CD14-positive monocyte (primary cell): ENCODE data around the gene CALHM5. TPM values are rescaled to one million over a fixed set of nuclear protein-coding genes. Genes with fewer than 3 reads are reported as not detected.

ENCODE experiments used
- DNase-seq, 3 donors: peaks; one replicate each; pipeline ENCODE4 v3.0.0-alpha.2; 2011 to 2022
- H2AFZ ChIP-seq: 2 replicates; pipeline ENCODE4 v1.6.0; 2012; ENCODE audit warnings: mild to moderate bottlenecking, low read depth, low read length, inconsistent platforms; ENCODE audit not compliant: insufficient read depth, poor library complexity, severe bottlenecking
- H3K27ac ChIP-seq, 2 donors: 1 replicate in 1 of 2; 2 replicates in 1 of 2; pipeline ENCODE4 v1.5.1; 2012 to 2013; ENCODE audit warnings: low read length in 2 of 2, control low read depth in 1 of 2, inconsistent platforms in 1 of 2, low read depth in 1 of 2, mild to moderate bottlenecking in 1 of 2
- H3K27me3 ChIP-seq, 2 donors: one replicate each; pipeline versions ENCODE4 v1.6.0 to v1.6.1; 2011 to 2013; ENCODE audit warnings: low read length in 2 of 2; ENCODE audit not compliant: control insufficient read depth in 2 of 2, insufficient read depth in 2 of 2
- H3K36me3 ChIP-seq, 2 donors: replicated peaks in 1 of 2; 1 replicate in 1 of 2; 2 replicates in 1 of 2; pipeline versions ENCODE4 v1.5.1 to v1.6.1; 2012 to 2013; ENCODE audit warnings: low read length in 2 of 2, control low read depth in 1 of 2, inconsistent platforms in 1 of 2, mild to moderate bottlenecking in 1 of 2; ENCODE audit not compliant: insufficient read depth in 2 of 2, control insufficient read depth in 1 of 2
- H3K4me1 ChIP-seq, 2 donors: 1 replicate in 1 of 2; 2 replicates in 1 of 2; pipeline versions ENCODE4 v1.5.1 to v1.6.1; 2012 to 2013; ENCODE audit warnings: low read length in 2 of 2, control low read depth in 1 of 2, inconsistent platforms in 1 of 2, mild to moderate bottlenecking in 1 of 2, moderate library complexity in 1 of 2; ENCODE audit not compliant: insufficient read depth in 2 of 2, control insufficient read depth in 1 of 2
- H3K4me2 ChIP-seq: replicated peaks from 2 replicates; pipeline ENCODE3; 2012; ENCODE audit warnings: low read length, moderate library complexity, mild to moderate bottlenecking; ENCODE audit not compliant: poor library complexity, severe bottlenecking; ENCODE audit errors: extremely low read depth
- H3K4me3 ChIP-seq, 3 experiments: fragments of 200-600 bp in 1 of 3; sonication (generic) in 1 of 3; replicated peaks in 1 of 3; 1 replicate in 2 of 3; 2 replicates in 1 of 3; pipeline ENCODE4 v1.5.1; 2011 to 2013; ENCODE audit warnings: low read length in 3 of 3, mild to moderate bottlenecking in 3 of 3, control low read depth in 2 of 3, low read depth in 2 of 3, inconsistent platforms in 1 of 3, moderate library complexity in 1 of 3
- H3K79me2 ChIP-seq: 2 replicates; pipeline ENCODE4 v1.6.0; 2012; ENCODE audit warnings: mild to moderate bottlenecking, control low read depth, inconsistent platforms, low read length, moderate library complexity; ENCODE audit not compliant: insufficient read depth
- H3K9ac ChIP-seq: 2 replicates; pipeline ENCODE4 v1.6.0; 2017; ENCODE audit warnings: low read length, mild to moderate bottlenecking; ENCODE audit not compliant: insufficient read depth, poor library complexity, severe bottlenecking
- H3K9me3 ChIP-seq, 2 donors: replicated peaks in 1 of 2; 1 replicate in 1 of 2; 2 replicates in 1 of 2; pipeline versions ENCODE4 v1.5.1 to v1.6.1; 2012 to 2013; ENCODE audit warnings: low read length in 2 of 2, control low read depth in 1 of 2; ENCODE audit not compliant: control insufficient read depth in 1 of 2, insufficient read depth in 1 of 2
- H4K20me1 ChIP-seq: 2 replicates; pipeline ENCODE4 v1.6.0; 2012; ENCODE audit warnings: mild to moderate bottlenecking, low read length, control low read depth, moderate library complexity; ENCODE audit not compliant: insufficient read depth
- H3K27ac Mint-ChIP-seq, 7 donors: one replicate each; pipeline ENCODE4 v1.8.0; 2020; ENCODE audit warnings: mild to moderate bottlenecking in 7 of 7, mixed read lengths in 7 of 7, moderate library complexity in 6 of 7, inconsistent platforms in 2 of 7
- H3K27me3 Mint-ChIP-seq, 3 donors: one replicate each; pipeline ENCODE4 v1.8.0; 2021 to 2022; ENCODE audit warnings: low read depth in 3 of 3, mild to moderate bottlenecking in 3 of 3, mixed read lengths in 3 of 3, moderate library complexity in 3 of 3, inconsistent platforms in 1 of 3
- H3K36me3 Mint-ChIP-seq, 2 donors: one replicate each; pipeline ENCODE4 v1.8.0; 2020; ENCODE audit warnings: mixed read lengths in 2 of 2, inconsistent platforms in 1 of 2, mild to moderate bottlenecking in 1 of 2
- H3K4me1 Mint-ChIP-seq: one replicate; pipeline ENCODE4 v1.8.0; 2020; ENCODE audit warnings: mild to moderate bottlenecking, mixed read lengths
- H3K4me3 Mint-ChIP-seq, 2 donors: one replicate each; pipeline ENCODE4 v1.8.0; 2020; ENCODE audit warnings: mild to moderate bottlenecking in 2 of 2, mixed read lengths in 2 of 2, moderate library complexity in 1 of 2
- H3K9me3 Mint-ChIP-seq, 7 donors: one replicate each; pipeline ENCODE4 v1.8.0; 2020 to 2022; ENCODE audit warnings: mixed read lengths in 7 of 7, mild to moderate bottlenecking in 6 of 7, moderate library complexity in 6 of 7, inconsistent platforms in 2 of 7
- CTCF ChIP-seq: fragments of 200-600 bp; IDR thresholded peaks from one replicate; pipeline ENCODE4 v1.8.0; 2022; ENCODE audit warnings: antibody characterized with exemption, mild to moderate bottlenecking
- WGBS: methylation state at CpG from one replicate; pipeline ENCODE4 v1.1.5; 2013; ENCODE audit warnings: missing lambda C conversion rate; ENCODE audit not compliant: insufficient coverage; 5-methylcytosine and 5-hydroxymethylcytosine counted together
- intact Hi-C, 2 donors: fragments of 100-400 bp; cut with micrococcal nuclease; formaldehyde crosslinking; loops; one replicate each; pipeline versions ENCODE4 v1.15.0 to v1.15.1; 2023
- polyA minus RNA-seq: library from RNA; depleted of rRNA, polyadenylated mRNA; stranded (reverse); fragments of >200 nt; gene quantifications from 2 replicates; pipeline ENCODE4 v1.2.3, GENCODE V29; 2012
- polyA plus RNA-seq, 3 donors: library from polyadenylated mRNA; depleted of rRNA in 1 of 3; unstranded in 2 of 3; stranded (reverse) in 1 of 3; fragments of 300-500 nt in 2 of 3; fragments of >200 nt in 1 of 3; fragmentation: Illumina TruSeq in 2 of 3; gene quantifications; 1 replicate in 2 of 3; 2 replicates in 1 of 3; pipeline ENCODE4 v1.2.3, GENCODE V29; 2012 to 2021
- total RNA-seq, 12 experiments: library from RNA in 1 of 12; stranded (reverse) in 1 of 12; fragments of 120-200 nt in 1 of 12; gene quantifications; one replicate each; pipeline ENCODE4 v1.2.4 and lab custom pipeline; 2013 to 2026; ENCODE audit warnings: mixed read lengths in 6 of 12, inconsistent platforms in 1 of 12

CALHM5 gene
- total RNA-seq (2013), result 0.04 TPM
- polyA plus RNA-seq, result under 1 TPM in 1 of 3 donors, not detected in 2; 0.01 TPM
- under 0.01 TPM in 1 of 2 replicates, not detected in the other for polyA minus RNA-seq
- total RNA-seq (lab: John Stamatoyannopoulos, UW), result 0 to 2.9 (median 0.07) reads per million in 11 experiments

GRCh38 chr6:116511424-116512110, at the start of gene CALHM5:
CALHM5 (plus strand) TSS chr6:116511639; CDS start chr6:116511697, 58 bp downstream.
- Histone ChIP-seq H3K9me3 (peaks cover 2 to 4% of the 10 kb centered on the region in 2 donors), H3K27ac (no peak within 1 kb of the TSS), H3K36me3 (no peaks in the 10 kb centered on the region), H3K27me3 (no peaks in the 10 kb centered on the region), H3K4me1 (peaks cover 7% of the 10 kb centered on the region in 2 donors), H3K79me2 (no peaks in the 10 kb centered on the region), H3K4me3 (no peak within 1 kb of the TSS), H3K4me2 (no peak within 1 kb of the TSS), H4K20me1 (no peaks in the 10 kb centered on the region), H3K9ac (no peak within 1 kb of the TSS), H2AFZ (no peak within 1 kb of the TSS)
- Mint-ChIP-seq H3K9me3 (peaks cover 0 to 12% (median 10%) of the 10 kb centered on the region in 7 donors), H3K4me3 (no peak within 1 kb of the TSS), H3K36me3 (no peaks in the 10 kb centered on the region), H3K4me1 (peaks cover 12% of the 10 kb centered on the region), H3K27me3 (peaks cover 0 to 4% (median 1%) of the 10 kb centered on the region in 3 donors), H3K27ac (no peak within 1 kb of the TSS)
- 100% methylated on average over 8 of the region's 10 CpGs for WGBS
- TF ChIP-seq CTCF, result peak; percentile 28
- no peak for DNase-seq
- intact Hi-C loops, result no loop called here

- H3K79me2 ChIP-seq, result peaks cover 14% of the 10 kb centered on the region
- H4K20me1 ChIP-seq, result no peaks in the 10 kb centered on the region
- H3K36me3 ChIP-seq, result no peaks in the 10 kb centered on the region
- peaks cover 0 to 3% (median 2%) of the 10 kb centered on the region in 3 donors for H3K27me3 Mint-ChIP-seq
- H3K4me3 ChIP-seq, result peak overlapping the region; percentile 38 to 75 (median 59)
- no peaks in the 10 kb centered on the region for H3K27me3 ChIP-seq
- no peak for TF ChIP-seq CTCF
- peak overlapping the region; percentile 79 to 91 (median 87) for H3K27ac Mint-ChIP-seq
- peaks cover 0 to 3% (median 0%) of the 10 kb centered on the region in 7 donors for H3K9me3 Mint-ChIP-seq
- intact Hi-C loops, result loop anchor here in 1 of 2 donors (2.0 kb wide), 1 partner anchor 13 kb away; no protein-coding TSS in a partner anchor
- H3K4me3 Mint-ChIP-seq, result peak overlapping the region; percentile 87 to 93
- peak overlapping the region; percentile 78 for H3K4me2 ChIP-seq
- peak overlapping the region; percentile 88 for H2AFZ ChIP-seq
- peak overlapping the region; percentile 61 to 68 for H3K27ac ChIP-seq
- under 1% methylated on average over 70 of the region's 84 CpGs for WGBS
- no peaks in the 10 kb centered on the region for H3K9me3 ChIP-seq
- peaks cover 68% of the 10 kb centered on the region for H3K4me1 Mint-ChIP-seq
- peak overlapping the region; percentile 69 for H3K9ac ChIP-seq
- peak; percentile 62 to 73 (median 63) for DNase-seq
- H3K4me1 ChIP-seq, result peaks cover 47 to 69% of the 10 kb centered on the region in 2 donors
- H3K36me3 Mint-ChIP-seq, result peaks cover 8 to 11% of the 10 kb centered on the region in 2 donors
Measured at GRCh38 chr6:116461932-116462885, 49.2 kb upstream of the CALHM5 start.
